Measurements from ENCODE around the gene STIMATE. TPM values are rescaled to one million over a fixed set of nuclear protein-coding genes. Genes with fewer than 3 reads are reported as not detected.

STIMATE gene
- total and polyA plus RNA-seq, 12 donors: 15.4 to 42.8 (median 22.2) TPM

- Histone ChIP-seq H3K27ac (no peak overlapping the region), H3K4me1 (replicated peaks in 1 of 2) (peaks cover 5 to 15% of the 10 kb centered on the region in 2 donors), H3K9me3 (replicated peaks in 1 of 3) (no peaks in the 10 kb centered on the region), H3K4me3 (no peak overlapping the region), H3K27me3 (no peaks in the 10 kb centered on the region), H3K36me3 (replicated peaks in 1 of 2) (no peaks in the 10 kb centered on the region)
- intact Hi-C loops (cut with DNase I): no loop called here
- no peak for DNase-seq
- no peak for TF ChIP-seq CTCF (IDR thresholded peaks at IDR 0.05)
- TF ChIP-seq POLR2A (IDR thresholded peaks at IDR 0.05): no peak
- 76 to 82% (median 78%) methylated on average over 6 to 8 of the region's 8 CpGs for WGBS, 4 donors
Measured at GRCh38 chr3:52873433-52874159, 23.8 kb downstream of the STIMATE start.

- intact Hi-C loops (cut with DNase I): no loop called here
- H3K27me3 ChIP-seq: no peaks in the 10 kb centered on the region
- no peak for DNase-seq
- no peak overlapping the region for H3K4me3 ChIP-seq
- H3K27ac ChIP-seq: no peak overlapping the region
- no peaks in the 10 kb centered on the region for H3K36me3 ChIP-seq (replicated peaks in 1 of 2)
- peaks cover 5 to 15% of the 10 kb centered on the region in 2 donors for H3K4me1 ChIP-seq (replicated peaks in 1 of 2)
- WGBS, 4 donors: 87 to 93% (median 90%) methylated on average over 3 of the region's 3 CpGs
- H3K9me3 ChIP-seq (replicated peaks in 1 of 3): no peaks in the 10 kb centered on the region
- no peak for TF ChIP-seq POLR2A (IDR thresholded peaks at IDR 0.05)
- TF ChIP-seq CTCF (IDR thresholded peaks at IDR 0.05): no peak
Measured at GRCh38 chr3:52872245-52872644, 25.1 kb downstream of the STIMATE start.

- 78 to 86% (median 83%) methylated on average over 9 of the region's 9 CpGs for WGBS, 4 donors
- H3K27me3 ChIP-seq: no peaks in the 10 kb centered on the region
Measured at GRCh38 chr3:52871761-52872160, 25.6 kb downstream of the STIMATE start.

GRCh38 chr3:52870471-52870870 is 26.9 kb downstream of the STIMATE start:
- Histone ChIP-seq H3K36me3 (replicated peaks in 1 of 2) (no peaks in the 10 kb centered on the region), H3K4me1 (replicated peaks in 1 of 2) (peaks cover 5 to 14% of the 10 kb centered on the region in 2 donors), H3K9me3 (replicated peaks in 1 of 3) (no peaks in the 10 kb centered on the region), H3K4me3 (no peak overlapping the region), H3K27ac (no peak overlapping the region), H3K27me3 (no peaks in the 10 kb centered on the region)
- no peak for DNase-seq
- intact Hi-C loops (cut with DNase I): no loop called here
- TF ChIP-seq POLR2A (IDR thresholded peaks at IDR 0.05): no peak
- WGBS, 4 donors: 96 to 100% (median 97%) methylated on average over 1 to 10 of the region's 10 CpGs

More at GRCh38 chr3:52871761-52872160, 25.6 kb downstream of the STIMATE start:
- Histone ChIP-seq H3K4me1 (replicated peaks in 1 of 2) (peaks cover 5 to 15% of the 10 kb centered on the region in 2 donors), H3K27ac (no peak overlapping the region), H3K9me3 (replicated peaks in 1 of 3) (no peaks in the 10 kb centered on the region), H3K36me3 (replicated peaks in 1 of 2) (no peaks in the 10 kb centered on the region), H3K4me3 (no peak overlapping the region)
- TF ChIP-seq POLR2A (IDR thresholded peaks at IDR 0.05): no peak
- intact Hi-C loops (cut with DNase I): no loop called here
- DNase-seq: no peak

GRCh38 chr3:52866427-52866826 is 30.9 kb downstream of the STIMATE start:
- no peak overlapping the region for H3K4me3 ChIP-seq
- no peaks in the 10 kb centered on the region for H3K27me3 ChIP-seq
- H3K9me3 ChIP-seq (replicated peaks in 1 of 3): no peaks in the 10 kb centered on the region
- intact Hi-C loops (cut with DNase I): no loop called here
- DNase-seq: no peak
- H3K36me3 ChIP-seq (replicated peaks in 1 of 2): no peaks in the 10 kb centered on the region
- no peaks in the 10 kb centered on the region for H3K4me1 ChIP-seq (replicated peaks in 1 of 2)
- H3K27ac ChIP-seq: no peak overlapping the region
- WGBS, 4 donors: 92 to 100% (median 95%) methylated on average over 3 to 12 of the region's 12 CpGs
- TF ChIP-seq POLR2A (IDR thresholded peaks at IDR 0.05) (no peak), CTCF (IDR thresholded peaks at IDR 0.05) (no peak)

Measured in adrenal gland (tissue), 12 donors.